ENCODE results near the gene TENM3.

- TF ChIP-seq GATA2 (IDR thresholded peaks at IDR 0.05; ENCODE audit: low read depth, low read length) (no peak), GATA3 (IDR thresholded peaks at IDR 0.05; ENCODE audit: low read depth, low read length) (no peak)
Observed at GRCh38 chr4:182250446-182250845, 7.2 kb downstream of the TENM3 start.

Data from SH-SY5Y (cell line).